Activated CD8-positive, alpha-beta memory T cell treated with anti-CD3 and anti-CD28 coated beads, Interleukin-2, amount 50 U/mL, for 4 hours (primary cell): Measurements from ENCODE around the gene ITPR2.

Experiments
- DNase-seq: peaks from one replicate; pipeline ENCODE4 v3.0.0-alpha.2; 2020

Gene ITPR2

GRCh38 chr12:26728205-26729050 lies 104.6 kb downstream of the ITPR2 start:
- DNase-seq = no peak

DNA sequence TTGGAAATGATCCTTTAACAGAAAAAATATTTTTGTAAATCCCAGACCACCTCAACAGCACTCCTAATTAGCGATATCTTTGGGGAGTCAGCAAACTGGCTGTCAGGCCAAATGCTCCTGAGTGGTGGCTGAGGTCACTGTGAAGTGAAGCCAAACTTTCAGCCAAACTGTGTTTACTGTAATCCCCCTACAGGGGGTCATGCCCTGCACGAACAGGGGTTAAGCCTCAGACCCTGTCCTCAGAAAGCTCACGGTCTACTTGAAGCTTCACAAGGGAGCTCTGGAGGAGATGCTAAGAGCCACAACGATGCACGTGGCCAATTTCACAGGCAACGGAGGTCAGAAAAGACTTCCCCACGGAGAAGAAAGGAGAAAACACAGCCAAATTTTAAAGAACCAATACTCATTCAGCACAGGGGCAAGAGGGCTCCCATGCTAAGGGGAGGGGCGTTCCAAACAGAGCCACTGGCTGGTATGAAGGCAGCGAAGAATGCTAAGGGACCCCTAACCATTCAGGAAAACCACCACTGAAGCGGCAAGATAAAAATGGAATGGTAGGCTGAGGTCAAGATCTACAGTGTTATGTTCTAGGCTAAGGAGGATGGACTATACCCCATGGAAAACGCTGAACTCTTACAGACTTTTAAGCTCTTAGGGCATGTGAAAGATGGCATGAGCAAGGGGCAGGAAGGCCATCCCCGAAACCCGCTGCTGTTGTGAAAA lies 105.4 kb downstream of the ITPR2 start:
- DNase-seq = no peak

- DNase-seq = no peak
Measured at GRCh38 chr12:26726956-26727355, 106.0 kb downstream of the ITPR2 start.

GRCh38 chr12:26725276-26725916 lies 107.6 kb downstream of the ITPR2 start:
- DNase-seq = no peak

- DNase-seq = no peak
Measured at GRCh38 chr12:26724309-26724702, 108.7 kb downstream of the ITPR2 start.

DNA sequence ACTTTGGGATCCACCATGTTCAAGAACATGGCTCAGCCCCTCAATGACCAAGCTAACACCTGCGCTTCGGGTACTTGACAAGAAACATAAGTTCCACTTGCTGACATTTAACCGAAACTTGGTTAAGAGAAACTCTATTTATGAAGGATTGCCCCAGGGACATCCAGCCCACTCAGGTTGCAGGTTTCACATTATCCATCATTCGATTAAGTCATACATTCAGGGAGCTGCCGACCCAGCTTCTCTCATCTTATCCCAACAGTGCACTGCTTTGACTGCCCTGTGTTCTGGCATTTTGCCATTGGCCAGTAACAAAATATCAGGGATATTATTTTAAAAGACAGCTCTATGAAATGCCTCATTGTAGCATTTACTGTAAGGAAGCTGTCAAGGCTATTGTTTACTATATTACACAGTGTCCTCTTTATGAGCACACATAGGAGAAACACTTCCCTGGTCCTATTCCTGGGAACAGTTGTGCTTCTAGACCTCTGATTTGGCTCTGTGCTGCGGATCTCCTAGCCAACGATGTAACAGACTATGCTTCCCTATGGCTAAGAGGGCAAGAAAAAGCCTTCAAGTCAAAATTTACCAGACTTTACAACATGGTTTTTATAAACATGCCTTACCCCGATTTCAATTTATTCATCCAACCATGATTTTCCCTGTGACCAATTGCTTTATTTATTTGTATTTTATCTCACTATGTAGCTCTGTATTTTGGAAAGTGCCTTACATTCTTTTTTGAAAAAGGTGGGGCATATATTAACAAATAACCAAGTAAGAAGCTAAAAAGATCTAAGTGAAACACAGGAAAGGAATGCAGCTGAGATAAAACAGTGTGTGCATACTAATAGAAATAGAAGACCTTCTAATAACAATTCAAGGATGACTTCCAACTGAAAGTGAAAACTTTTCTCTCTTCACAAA lies 109.3 kb downstream of the ITPR2 start:
- no peak for DNase-seq

DNA sequence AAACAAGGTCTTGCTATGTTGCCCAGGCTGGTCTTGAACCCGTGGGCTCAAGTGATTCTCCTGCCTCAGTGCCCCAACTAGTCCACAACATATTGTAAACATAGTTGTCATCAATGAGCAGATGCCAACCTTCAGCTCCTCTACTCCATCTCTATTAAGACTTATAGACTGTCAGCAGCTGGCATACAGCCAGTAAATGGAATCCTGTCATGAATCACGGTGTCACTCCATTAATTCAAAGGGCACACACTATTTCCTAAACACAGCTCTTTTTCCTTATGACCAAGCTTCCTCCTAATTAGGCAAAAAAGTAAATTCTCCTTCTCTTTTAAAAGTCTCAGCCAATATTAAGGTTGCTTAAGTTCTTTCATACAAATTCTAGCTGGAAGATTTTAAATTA lies 111.2 kb downstream of the ITPR2 start:
- DNase-seq = no peak

- no peak for DNase-seq
Measured at GRCh38 chr12:26719852-26720251, 113.1 kb downstream of the ITPR2 start.

DNA sequence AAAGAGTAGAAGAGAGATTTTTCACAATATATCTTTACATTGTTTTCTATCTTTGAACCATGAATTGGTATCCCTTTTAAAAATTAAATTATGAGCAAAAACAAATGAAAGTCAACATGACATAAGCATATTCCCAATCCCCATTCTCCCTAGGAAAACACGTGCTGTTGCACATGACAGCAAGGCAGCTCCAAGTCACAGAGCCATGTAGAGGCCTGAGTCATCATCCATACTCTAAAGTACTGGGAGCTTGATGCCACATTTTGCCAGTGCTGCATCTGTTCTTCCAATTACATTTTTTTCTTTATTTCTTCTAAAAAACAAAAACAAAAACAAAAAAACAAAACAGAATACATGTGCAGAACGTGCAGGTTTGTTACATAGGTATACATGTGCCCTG lies 115.2 kb downstream of the ITPR2 start:
- no peak for DNase-seq

DNA sequence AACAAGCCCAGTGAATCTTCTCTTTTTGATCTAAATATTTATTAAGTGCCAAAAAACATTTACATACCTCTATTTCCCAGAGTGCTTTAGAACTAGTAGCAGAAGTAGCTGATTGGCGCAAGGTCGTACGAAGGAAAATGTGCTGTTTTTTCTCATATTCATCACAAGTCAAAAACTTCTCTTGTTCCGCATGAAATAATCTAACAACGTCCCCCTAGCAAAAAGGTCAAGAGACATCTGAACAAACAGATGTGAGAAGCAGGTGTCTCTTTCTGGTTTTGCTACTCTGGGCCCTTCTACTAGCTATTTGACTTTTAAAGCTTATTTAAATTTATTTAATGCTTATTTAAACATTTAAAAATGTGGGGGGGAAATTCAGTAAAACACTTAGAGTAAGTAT lies 117.8 kb downstream of the ITPR2 start:
- no peak for DNase-seq

DNA sequence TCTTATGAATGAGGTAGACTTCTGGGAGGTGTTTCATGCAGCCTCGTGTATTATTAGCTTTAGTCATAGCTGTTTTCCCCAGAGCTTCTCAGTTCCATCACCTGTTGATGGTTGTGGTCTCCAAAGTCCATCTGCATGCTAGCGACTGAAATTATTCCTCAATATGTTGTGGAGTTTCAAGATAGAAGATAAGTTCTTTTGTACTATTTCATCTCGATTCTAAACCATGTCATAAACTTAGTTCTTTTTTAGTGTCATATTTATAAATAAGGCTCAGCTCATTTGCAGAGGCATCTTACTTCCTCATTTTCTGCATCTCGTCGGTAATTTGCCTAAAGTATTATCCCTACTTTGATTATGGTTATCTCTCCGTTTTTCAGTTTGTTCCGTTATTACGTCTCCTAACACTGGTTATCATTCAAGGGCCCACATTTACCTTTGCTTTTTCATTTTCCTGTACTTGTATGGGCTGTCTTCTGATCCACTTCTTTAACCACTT lies 119.1 kb downstream of the ITPR2 start:
- DNase-seq = no peak

GRCh38 chr12:26712892-26713291 lies 120.1 kb downstream of the ITPR2 start:
- no peak for DNase-seq

DNA sequence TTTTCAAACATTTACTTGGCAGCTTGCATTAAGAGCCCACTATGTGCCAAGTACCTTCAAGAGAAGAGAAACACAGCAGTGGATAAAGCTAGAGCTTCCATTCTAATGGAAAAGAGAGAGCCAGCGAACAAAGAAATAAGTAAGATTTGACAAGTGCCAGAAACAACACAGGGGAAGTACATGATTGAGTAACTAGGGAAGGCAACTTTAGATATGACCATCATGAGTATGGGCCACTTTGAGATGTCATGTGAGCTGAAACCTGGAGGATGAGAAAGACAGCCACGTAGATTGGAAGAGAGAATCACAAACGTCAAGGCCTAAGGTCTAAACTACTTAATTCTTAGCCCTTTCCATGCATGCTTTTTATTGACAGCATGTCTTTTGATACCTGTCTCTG lies 121.4 kb downstream of the ITPR2 start:
- DNase-seq = no peak

- DNase-seq = no peak
Measured at GRCh38 chr12:26711072-26711471, 121.9 kb downstream of the ITPR2 start.

DNA sequence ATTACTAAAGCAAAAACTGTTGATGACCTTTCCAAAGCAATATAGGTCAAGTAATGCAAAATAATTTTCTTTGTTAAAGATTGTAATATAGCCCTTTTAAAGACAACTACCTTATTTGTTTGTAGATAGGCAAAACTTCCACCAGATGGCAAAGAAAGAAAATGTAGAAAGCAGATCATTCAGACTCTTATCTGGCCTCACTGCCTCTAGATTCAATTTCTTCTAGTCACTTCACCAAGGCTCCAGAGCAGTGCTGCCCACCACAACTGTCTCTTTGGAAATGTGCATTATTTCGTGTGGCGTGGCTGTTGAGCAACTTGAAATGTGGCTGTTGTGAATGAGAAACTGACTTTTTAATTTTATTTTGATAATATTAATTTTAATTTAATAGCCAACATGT lies 127.1 kb downstream of the ITPR2 start:
- DNase-seq = no peak

- DNase-seq = no peak
Measured at GRCh38 chr12:26704684-26705460, 128.1 kb downstream of the ITPR2 start.

GRCh38 chr12:26704214-26704613 lies 128.8 kb downstream of the ITPR2 start:
- DNase-seq = no peak

DNA sequence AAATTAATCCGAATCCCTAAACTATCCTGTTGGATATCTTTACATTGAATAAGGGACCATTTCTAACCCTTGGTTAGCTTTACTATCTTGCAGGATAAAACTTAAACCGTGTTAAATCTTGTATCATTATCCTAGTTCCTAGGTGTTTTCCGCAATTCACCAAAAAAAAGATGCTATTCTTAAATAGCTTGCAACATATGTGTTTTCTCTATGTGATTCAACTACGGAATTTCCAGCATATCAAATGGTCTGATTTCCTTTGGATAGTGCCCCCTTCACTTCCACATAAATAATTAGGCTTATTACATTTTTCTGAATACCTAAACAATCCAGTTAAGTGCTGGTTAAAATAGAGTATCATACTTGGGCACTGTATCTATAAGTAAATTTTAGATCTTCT lies 130.3 kb downstream of the ITPR2 start:
- no peak for DNase-seq

DNA sequence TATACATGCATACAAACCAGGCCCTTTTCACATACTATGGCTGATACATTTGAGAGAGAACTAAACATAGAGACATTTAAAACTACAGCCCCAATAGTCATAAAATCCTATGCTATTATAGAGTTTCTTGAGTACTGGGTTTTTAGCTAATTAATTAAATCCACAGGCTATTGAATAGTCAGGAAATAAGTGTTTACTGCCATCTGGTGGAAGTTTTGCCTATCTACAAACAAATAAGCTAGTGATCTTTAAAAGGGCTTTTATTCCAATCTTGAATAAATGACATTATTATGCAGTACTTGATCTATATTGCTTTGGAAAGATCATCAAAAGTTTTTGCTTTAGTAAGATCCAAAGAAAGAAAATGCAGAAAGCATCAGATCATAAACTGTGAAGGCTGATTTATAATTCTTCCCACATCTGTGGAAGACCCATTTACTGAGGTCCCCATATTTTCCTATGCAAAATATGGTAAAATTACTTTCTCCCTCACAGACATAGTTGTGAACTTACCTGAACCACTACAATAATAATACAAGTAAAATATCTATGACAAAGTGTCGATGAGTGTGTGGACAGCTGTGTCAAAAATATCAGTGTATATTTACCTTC lies 131.3 kb downstream of the ITPR2 start:
- no peak for DNase-seq

- no peak for DNase-seq
Measured at GRCh38 chr12:26700430-26700829, 132.6 kb downstream of the ITPR2 start.

DNA sequence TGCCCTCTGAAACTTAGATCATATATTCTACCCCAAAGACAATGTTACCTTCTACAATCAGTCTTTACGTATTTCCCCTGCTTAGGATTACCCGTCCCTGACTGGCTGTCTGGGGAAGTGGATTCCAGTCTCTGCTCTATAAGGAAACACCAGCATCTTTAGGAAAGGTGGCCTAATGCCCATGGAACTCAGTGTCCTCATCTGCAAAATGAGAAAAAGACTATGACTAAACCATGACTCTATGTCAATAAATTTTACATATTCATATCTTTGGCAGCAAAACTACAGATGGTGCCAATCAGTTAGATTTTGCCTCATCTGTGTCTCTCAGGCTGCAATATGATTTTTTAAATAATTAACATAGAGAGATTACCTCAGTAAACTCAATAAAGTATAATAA lies 133.8 kb downstream of the ITPR2 start:
- no peak for DNase-seq
